Left kidney (tissue), 2 donors: Measurements from ENCODE around the gene FAM50B. TPM values are rescaled to one million over a fixed set of nuclear protein-coding genes. Genes with fewer than 3 reads are reported as not detected.

Experiments used
- DNase-seq: peaks from one replicate; pipeline ENCODE4 v3.0.0-alpha.2; 2013
- polyA plus RNA-seq: library from polyadenylated mRNA; unstranded; fragments of 120-200 nt; gene quantifications from one replicate; pipeline ENCODE4 v1.2.1, GENCODE V29; 2013; ENCODE audit not compliant: insufficient read length

Gene FAM50B
- polyA plus RNA-seq, 1 donor, result 9.3 TPM

DNA sequence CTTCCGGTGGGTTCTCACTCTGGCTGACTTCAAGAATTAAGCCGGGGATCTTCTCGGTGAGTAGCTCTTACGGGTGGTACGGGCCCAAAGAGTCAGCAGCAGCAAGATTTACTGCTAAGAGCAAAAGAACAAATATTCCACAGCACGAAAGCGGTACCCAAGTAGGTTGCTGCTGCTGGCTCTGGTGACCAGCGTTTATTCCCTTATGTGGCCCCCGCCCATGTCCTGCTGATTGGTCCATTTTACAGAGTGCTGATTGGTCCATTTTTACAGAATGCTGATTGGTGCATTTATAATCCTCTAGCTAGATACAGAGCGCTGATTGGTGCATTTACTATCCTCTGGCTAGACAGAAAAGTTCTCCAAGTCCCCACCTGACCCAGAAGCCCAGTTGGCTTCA is 44.3 kb downstream of the FAM50B start:
- no peak for DNase-seq

DNA sequence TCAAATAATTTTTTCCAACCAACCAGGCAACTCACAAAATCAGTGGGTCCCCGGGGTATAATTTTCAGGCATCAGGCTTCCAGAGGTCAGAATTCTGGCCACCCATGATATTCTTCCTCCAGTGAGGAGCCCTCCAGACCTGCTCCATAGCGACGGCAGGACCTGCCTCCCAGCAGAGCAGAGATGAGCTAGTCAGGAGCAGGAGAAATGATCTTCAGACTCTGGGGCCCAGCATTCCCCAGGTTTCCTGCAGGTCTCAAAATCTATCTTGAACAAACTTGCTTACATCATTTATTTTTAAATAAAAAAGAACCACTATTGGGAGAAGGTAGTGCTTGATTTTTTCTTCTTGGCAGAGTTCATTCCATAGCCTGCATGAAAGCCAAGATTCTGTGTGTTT is 44.7 kb downstream of the FAM50B start:
- DNase-seq, result no peak

DNA sequence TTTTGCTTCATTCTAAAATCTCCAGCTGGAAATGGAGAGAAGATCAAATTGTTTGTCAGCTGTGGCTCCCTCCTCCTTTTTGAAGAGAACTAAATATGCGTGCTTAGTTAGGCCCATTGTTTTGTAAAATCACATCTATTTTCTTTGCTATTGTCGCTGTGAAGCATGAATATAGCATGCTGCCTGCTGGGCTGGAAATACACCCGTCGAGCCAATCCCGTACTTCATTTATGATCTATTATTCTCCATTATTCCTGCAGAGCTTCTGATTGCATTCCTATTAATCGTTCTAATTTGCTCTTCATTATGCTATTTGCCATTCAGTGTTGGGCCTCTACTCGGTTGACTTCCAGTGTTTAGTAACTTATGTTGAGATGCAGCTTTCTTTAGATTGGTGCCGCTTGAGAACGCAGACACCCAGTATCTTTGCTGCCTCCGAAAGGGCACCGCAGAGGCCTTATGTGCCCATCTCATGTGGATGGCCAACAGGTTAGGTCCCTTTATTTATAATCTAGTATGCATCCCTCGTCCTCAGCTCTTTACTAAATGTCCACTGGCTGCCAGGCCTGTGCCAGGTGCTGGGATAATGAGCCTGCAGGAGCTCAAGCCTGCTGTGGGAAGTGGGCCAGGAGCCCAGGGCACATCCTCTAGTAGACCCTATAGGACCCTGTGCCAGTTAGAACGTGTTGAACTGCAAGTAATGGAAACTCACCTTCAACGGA is 45.6 kb downstream of the FAM50B start:
- DNase-seq, result no peak

DNA sequence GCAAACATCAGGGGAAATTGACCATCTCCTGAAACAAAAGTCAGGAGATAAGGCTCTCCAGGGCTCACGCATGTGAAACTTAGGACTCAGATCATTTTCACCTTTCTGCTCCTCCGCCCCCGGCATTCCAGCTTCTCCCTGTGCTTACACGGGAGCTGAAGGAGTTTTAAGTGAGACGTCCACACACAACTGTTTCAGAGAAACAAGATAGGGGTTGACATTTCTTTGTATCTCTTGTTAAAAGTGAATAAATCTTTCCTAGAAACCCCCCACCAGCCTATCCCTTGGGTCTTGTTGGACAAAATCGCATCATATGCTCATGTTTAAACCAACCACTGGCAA is 46.1 kb downstream of the FAM50B start:
- no peak for DNase-seq

DNA sequence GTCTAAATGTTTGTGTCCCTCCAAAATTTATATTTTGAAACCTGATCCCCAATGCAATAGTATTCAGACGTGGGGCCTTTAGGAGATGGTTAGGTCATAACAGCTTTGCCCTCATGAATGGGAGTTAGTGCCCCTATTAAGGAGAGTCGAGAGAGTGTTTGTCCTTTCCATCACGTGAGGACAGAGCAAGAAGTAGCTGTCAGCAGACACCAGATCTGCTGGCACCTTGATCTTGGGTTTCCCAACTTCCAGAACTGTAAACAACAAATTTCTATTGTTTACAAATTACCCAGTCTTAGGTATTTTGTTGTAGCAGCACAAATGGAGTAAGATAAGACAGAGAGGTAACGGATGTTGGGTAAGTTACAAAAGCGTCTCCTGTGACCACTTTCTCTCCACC is 46.6 kb downstream of the FAM50B start:
- DNase-seq, result no peak

DNA sequence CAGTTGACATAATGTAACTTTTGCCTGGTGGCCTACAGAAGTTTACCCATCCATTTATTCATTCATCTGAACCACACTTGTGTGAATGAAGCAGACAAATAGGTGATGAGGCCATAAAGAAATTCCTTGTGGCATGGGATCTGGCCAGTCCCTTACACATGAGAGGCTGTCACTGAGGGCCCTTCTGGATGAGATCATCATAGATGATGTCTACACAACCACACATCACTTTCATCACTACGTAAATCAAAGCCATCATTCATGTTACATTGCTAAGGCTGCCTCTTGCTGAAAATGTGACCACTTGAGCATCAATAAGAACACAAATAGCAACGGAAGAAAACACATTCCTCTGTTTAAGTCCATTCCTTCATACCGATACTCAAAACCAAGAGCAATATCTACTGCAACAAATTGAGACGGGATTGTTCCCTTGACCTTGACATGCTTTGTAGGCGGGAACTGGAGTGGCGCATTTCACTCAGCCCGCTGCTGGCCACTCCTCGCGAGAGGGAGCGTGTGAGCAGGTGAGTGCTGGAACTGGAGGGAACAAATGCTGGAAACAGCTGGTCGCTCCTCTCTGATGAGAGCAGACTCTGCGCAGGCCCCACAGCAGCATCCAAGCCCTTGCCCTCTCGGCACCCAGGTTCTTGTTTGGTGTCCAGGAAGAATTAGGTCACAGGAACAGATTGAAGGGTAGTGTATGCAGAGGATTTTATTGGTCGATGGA is 49.3 kb downstream of the FAM50B start:
- no peak for DNase-seq

DNA sequence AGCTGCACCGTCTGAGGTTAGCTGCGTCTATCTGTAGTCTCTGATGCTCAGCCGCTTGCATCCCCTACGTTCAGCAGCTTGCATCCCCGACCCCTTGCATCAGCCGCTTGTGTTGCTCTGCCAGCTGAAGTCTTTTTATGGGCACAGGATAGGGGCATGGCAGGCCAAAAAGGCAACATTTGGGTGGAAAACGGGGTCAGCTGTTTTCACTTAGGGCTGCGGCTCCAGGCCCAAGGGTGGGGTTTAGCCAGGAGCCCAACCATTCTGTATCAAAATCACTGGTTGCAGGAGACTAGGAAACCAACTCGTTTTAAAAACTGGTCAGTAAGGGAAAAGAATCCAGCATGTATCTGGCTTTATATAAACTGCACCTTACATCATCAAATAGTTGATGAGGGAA is 49.9 kb downstream of the FAM50B start:
- DNase-seq, result no peak

DNA sequence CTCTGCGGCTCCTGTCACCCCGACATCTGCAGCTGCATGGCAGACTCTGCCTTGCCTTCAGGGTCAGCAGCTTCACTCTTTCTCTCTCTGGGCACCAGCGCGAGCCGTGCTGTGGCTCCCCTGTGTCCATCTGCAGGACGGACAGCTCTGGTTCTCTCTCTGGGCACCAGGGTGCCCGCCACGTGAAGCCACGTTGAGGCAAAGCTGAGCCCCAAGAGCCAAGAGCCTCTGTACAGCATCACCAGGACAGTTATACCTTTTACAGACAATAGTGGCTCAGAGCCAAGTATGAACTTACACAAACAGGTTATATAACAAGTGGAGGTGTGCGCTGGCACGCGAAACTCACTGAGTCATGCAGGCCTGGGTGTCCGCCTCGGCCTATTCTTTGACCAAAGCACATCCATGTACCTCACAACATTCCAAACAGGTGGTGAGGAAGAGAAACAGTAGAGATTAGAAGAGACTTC is 50.8 kb downstream of the FAM50B start:
- no peak for DNase-seq

Other genes with a start within 250 kb of the FAM50B start
- 18.5 TPM for gene PXDC1, start 97.7 kb upstream of the FAM50B start, polyA plus RNA-seq
- 3.9 TPM for gene FAM217A, start 229.8 kb downstream of the FAM50B start, polyA plus RNA-seq